LNCaP clone FGC (cell line): ENCODE results near the gene FOXN3.

Source experiments
- DNase-seq: peaks from one replicate; pipeline ENCODE4 v3.0.0-alpha.2; 2011; ENCODE audit warnings: low read depth
- H3K4me3 ChIP-seq: 2 replicates; pipeline ENCODE4 v1.5.1; 2011; ENCODE audit warnings: mild to moderate bottlenecking, low read depth, low read length, control low read depth
- CTCF ChIP-seq: IDR thresholded peaks from 2 replicates; pipeline ENCODE4 v1.5.1; 2012; ENCODE audit warnings: mild to moderate bottlenecking; ENCODE audit not compliant: control insufficient read depth, insufficient read depth; ENCODE audit errors: extremely low read depth

Gene FOXN3

DNA sequence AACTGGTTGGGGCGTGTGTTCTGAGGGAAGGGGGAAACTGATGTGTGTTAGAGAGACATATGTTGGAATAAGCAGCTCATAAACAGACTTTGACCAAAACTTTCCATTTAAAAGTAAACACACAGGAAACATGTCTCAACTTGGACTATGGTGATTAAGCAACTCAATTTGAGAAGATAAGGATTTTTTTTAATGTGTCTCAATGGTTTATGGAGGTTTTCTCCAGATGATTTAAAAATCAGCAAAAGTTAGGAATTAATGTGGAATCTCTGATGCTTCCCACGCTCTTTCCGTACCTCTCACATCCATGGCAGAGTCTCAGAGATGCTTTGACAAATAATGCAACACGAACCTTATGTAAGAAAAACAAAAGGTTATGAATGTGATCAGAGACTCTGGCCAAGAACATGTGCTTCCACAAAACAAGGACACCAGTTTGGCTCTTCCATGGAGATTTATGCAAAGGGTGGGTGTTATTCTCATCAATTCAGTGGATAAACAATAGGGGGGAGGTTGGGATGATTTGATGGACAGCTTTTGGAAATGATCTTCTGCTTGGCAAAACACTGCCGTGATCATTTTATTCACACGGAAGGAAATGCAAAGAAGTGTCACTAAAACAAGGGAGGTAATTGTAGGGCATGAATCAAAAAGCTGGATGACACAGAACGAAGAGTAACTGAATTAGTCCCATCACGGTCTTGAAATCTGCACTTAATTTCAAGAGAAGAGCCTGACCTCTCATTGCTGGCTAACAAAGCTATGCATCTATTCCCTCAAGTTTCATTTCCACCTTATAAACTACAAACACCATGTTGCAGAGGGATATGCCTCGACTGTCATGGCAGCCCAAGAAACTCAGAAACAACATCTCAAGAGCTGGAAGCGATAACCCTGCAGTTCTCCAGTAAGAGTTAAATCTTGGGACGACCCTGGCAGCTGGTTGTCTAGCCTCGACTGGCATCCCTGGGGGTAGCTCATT, 76.5 kb downstream of the FOXN3 start:
- no peak for DNase-seq
- H3K4me3 ChIP-seq: no peak overlapping the region
- TF ChIP-seq CTCF: no peak

DNA sequence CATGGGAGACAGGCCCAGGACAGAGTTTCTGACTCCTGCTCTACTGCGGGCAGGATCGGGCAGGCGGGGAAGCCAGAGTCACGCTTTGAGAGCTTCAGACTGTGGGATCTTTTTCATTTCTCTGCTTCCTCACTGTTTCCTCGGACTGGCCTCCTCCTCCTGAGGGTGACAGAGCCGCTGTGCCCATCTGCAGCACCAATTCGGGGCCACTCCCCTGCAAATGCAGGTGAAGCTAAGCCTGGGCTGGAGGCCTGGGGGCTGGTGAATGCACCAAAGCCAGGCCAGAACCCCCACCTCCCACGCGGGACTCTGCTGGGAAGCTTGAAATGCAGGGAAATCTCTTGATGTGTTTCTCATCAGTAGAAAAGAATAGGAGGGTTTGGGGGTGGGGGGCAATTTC, 77.5 kb downstream of the FOXN3 start:
- no peak overlapping the region for H3K4me3 ChIP-seq
- TF ChIP-seq CTCF: no peak

DNA sequence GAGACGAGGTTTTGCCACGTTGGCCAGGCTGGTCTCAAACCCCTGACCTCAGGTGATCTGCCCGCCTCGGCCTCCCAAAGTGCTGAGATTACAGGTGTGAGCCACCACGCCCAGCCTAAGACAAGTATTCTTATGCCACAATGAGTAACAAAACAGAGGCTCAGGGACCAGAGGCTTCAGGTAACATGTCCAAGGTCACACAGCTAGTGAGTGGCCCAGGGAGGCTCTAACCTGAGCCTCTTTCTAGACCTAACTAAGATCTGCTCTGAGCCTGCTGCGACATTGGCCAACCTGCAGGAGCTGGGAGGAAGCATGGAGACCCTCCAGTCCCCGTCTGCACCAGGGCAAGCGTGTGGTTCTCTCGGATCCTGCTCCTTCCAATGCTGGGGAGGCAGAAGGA, 77.9 kb downstream of the FOXN3 start:
- no peak overlapping the region for H3K4me3 ChIP-seq
- no peak for TF ChIP-seq CTCF
- no peak for DNase-seq

More for the DNA sequence above, 77.5 kb downstream of the FOXN3 start:
- DNase-seq: no peak

GRCh38 chr14:89336338-89336737, 80.7 kb downstream of the FOXN3 start:
- H3K4me3 ChIP-seq: no peak overlapping the region
- no peak for DNase-seq
- TF ChIP-seq CTCF: 0 out of 2 replicates have a peak, but pooled peaks have one; percentile 2

DNA sequence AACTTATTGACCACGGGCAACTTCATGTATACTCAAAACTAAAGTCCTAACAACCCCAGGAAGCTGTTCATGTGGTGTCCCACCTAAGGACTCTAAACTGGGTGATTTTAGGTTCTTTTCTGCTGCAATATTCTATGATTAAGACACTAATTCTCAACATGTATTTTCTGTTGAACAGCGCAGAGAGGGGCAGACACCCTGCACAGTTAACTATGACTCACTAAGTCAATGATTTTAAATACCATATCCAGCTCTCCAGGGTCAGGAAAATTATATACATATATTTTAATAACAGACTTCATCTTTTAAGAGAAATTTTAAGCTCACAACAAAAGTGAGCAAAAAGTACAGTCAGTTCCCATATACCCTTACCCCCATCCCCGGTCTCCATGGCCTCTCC, 85.0 kb downstream of the FOXN3 start:
- no peak for TF ChIP-seq CTCF
- no peak for DNase-seq
- H3K4me3 ChIP-seq: no peak overlapping the region

GRCh38 chr14:89331398-89331797, 85.6 kb downstream of the FOXN3 start:
- no peak overlapping the region for H3K4me3 ChIP-seq
- TF ChIP-seq CTCF: no peak
- DNase-seq: no peak
